GM19351 (cell line): ENCODE results near the gene STRA6.

Experiments
- ATAC-seq: cut with Tn5 transposase; IDR thresholded peaks from one replicate; pipeline ENCODE4 v1.9.1; 2021; ENCODE audit warnings: mild to moderate bottlenecking, moderate library complexity; ENCODE audit not compliant: unreplicated experiment

STRA6 gene

DNA sequence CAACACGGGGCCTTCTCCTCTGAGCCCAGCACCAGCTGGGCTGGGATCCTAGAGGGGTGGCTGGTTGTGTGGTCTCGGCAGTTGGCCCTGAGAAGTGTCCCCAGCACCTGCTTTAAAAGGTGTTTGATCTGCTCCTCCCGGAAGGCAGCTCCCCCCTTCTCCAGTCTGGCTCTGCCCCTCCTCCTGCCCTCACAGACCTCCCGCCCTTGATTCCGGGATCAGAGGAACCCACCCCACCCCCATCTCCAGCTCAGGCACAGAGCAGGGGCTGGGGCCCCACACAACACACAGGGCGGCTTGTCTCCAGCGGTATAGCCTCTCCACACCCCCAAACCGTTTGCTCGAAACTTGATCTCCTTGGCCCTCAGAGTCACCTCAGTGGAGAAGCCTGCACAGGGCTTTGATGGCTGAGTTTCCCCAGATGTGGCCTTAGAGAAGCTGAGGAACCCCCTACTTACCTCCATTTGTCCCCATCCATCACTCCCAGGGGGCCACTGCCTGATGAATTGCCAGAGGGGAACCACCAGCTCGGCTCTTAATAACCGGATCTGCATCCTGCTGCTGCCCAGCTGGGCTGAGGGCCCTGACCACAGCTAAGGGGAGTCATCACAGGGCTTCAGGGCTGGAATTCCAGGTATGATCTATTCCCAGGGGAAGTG, 6.4 kb upstream of the STRA6 start:
- ATAC-seq, result no peak

DNA sequence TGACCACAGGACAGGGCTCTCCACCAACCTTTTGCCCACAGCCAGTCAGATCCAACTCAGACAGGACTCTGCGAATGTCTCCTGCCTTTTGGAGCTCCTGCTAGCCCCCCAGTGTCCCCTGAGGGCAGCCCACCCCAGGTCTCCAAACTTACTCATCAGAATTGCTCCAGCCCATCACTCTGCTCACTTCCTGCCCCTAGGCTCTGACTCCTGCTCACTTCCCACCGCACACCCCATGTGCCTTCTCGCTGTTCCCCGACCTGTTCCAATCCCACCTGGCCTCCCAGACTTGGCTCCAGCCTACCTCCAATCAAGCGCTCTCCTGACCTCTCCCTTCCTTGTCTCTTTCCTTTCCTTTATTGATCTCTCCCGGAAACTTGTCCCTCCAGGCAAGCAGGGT, 5.9 kb upstream of the STRA6 start:
- ATAC-seq, result no peak

DNA sequence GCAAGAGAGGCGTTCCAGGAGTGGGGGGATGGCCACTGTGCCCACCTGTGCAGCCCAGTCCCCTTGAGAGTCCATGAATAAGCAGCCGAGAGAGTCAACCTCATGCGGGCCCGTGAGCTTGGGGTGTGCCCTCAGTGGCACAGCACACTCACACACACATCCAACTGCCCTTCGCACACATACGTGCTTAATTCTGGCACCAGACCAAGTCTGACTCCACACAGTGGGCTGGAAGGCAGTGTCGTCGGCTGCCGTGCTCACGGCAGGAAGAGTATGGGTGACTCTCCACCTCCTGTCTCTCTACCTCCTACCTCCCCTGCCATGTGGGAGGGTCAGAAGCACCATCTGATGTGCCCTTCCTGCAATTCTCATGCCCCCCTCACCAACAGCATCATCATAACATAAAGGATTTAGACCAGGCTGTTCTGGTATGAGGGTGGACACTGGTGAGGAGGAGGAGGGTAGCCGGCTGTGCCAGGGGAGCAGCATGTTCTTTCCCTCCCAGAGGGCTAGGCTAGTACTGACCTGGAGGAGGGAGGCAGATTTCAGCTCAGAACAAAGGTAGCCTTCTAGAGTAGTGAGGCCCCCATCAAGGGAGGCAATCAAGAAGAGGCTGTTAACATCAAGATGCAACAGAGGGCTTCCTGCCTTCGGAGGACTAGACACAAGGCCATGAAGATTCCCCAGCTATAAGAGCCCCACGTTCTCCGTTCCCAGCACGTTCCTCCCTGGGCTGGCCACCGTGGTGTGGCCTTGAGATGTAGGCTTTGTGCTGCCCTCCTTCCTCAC, 5.3 kb upstream of the STRA6 start:
- ATAC-seq, result no peak

DNA sequence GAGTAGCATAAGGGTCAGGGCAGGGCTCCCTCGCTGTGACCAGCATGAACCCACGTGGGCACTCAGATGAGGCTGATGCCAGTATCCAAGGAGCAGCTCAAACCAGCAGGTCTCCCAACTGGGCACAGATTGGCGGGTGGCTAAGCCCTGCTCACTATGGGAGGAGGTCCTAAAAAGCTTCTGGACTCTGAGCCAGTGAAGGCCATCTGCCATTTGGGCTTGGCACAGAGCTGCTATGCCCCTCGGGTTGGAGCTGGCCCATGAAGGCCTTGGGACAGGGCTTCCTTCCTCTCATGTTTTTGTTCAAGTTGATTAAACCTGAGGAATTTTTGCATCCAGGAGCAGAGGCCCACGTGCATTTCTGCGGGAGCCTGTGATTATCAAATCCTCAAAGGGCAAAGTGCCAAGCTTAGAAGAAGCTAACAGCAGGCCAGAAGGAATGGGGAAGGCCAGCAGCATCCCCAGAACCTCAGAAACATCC, 4.3 kb upstream of the STRA6 start:
- ATAC-seq, result no peak

DNA sequence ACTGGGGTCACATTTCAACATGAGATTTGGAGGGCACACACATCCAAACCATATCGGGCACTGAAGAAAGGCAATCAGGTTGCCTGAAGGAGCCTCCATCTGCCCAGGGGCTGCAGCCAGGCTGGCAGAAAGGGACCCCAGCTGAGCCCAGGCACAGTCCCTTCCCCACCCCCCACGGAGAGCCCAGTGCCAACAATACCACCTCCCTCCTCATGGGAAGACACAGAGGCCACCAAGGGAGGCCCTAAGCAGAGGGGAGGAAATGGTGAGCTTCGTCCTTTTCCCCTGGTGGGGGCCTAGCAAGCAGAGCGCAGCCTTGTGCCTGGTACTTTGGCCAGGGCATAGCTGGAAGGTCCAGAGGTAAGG, 3.0 kb upstream of the STRA6 start:
- ATAC-seq, result no peak

DNA sequence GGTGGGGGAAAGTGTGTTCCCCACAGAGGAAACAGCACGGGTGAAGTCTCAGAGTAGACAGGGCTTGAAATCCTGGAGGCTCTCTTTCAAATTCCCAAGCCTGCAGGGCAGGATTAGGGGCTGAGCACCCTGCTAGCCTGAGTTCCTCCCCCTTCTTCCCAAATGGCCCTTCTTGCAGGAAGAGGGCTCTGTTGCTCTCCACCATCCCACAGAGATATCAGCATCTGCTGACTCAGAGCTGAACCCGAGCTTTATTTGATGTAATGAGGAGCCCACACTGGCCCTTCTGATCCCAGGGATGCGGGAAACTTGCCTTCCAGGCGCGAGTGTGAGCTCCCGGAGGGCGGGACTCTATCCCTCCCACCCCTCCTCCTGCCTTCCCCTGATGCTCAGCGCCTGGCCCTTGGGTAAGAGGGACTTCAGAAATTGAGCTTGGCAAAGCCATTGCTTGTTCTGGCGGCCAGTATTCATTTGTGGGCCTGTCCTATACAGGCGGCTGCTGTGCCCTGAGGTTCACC, 1.4 kb upstream of the STRA6 start:
- no peak for ATAC-seq

DNA sequence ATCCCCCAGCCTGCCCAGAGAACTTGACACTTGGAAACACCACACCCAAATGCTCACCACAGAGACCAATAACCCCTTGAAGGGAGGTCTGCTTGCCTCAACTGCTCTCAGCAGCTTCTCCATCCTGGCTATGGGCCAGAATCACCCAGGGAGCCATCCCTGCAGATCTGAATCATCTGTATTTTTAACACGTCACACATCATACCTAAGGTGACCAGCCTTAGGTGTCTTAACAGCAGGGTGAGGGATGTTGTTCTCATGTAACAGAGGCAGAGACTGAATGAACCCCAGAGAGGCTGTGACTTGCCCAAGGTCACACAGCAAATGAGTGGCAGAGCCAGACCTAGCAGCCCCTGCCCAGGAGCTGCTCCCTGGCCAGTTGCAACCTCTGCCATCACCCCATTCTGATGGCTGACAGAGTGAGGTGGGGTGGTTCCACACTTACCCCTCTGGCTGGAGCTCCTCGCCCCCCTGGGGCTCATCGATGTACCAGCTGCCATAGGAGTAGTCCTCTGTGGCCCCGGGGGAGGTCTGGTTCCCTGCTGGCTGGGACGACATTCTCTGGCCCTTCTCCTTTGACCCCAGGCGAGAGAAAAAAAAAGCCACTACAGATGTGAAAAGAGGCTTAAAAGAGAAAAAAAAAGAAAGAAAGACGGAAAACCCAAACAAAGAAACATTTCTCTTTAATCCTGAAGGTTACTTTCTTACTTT, 722 bp downstream of the STRA6 start:
- no peak for ATAC-seq

DNA sequence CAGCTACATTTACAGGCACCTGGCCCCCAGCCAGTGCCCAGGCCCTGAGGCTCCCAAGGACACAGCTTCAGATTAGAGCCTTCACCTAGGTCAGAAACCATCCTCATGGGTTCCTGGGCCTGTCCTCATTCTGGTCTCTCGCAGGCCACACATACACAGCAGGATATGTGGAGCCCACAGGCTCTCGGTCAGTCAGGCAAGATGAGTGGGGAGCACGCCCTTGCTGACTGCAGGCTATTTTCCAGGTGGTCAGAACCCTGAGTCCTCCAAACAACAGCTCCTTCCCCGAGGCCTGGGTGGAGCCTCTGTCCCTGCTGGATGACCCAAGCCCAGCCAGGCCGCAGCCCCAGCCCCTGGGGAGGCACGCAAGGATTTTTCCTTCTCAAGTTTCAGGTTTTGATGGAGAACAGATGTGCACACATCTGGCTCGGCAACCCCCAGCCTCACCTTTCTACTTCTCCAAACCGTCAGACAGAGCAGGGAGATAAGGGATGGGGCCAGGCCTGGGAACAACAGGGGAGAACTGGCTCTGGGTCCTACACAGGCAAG, 1.6 kb downstream of the STRA6 start:
- no peak for ATAC-seq

DNA sequence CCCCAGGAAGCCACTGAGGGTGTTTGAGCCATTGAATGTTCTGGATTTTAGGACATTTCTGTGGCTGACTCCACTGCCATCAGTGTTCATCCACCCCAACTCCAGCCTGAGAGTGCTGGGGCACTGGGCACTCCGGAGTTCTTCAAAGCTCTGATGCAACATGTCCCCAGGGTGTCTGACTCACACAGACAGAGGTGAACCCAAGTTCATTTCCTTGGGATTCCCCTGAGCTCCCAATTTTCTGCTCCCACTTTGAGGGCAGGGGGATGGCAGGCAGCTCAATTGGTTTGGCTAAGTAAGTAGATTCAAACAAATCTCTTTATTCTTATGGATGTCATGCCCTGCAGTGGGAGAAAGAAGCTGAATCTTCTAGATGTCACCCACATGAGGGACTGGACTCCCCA, 2.2 kb downstream of the STRA6 start:
- no peak for ATAC-seq

DNA sequence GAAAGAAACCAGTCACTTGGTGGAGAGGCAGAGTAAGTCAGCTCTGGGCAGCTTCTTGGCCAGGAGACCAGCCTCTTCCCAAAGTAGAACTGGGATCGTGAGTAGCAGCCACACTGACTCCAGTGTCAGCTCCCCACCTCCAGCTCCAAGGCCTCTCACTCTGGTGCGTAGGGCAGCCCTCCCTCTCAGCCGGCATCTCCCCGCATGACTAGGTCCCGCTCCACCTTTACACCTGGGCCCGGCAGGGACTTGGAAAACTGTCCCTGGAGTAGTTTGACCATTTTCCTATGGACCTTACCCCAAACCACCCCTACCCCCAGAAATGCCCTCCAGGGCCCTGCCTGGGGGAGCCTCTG, 3.3 kb downstream of the STRA6 start:
- ATAC-seq, result no peak

DNA sequence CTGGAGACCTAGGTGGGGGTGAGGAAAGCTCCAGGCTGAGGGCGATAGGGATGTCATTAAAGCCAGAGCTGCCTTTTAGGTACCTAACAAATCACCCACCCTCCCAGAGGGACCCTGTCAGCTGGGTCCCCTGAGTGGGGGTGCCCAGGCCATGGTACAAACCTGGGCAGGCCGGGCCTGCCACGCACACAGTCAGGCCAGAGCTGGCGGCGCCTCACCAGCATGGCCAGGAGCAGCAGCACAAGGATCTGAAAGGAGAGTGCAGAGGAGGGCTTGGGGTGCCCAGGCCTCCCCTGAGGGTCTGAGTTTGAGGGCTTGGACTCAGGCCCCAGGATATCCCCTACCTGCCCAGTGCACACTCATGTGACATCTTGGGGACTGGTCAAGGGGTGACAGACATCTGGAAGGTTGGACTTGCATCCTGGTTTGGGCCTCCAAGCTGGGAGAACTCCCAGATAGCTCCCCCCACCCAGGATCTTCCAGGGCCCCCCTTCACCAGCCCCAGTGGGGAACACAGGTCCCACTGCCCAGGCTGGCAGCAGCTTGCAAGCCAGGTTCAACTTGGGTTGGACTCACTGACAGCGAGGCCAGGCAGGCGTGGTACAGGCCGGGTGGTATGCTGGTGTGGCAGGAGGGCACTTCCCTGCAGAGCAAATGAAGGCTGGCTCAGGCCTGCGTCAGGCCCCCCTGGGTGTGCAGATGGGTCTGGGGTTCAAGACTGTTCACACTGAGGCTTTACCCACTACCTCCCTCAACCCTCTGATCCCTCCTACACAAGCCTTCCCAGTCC, 5.2 kb downstream of the STRA6 start:
- no peak for ATAC-seq

DNA sequence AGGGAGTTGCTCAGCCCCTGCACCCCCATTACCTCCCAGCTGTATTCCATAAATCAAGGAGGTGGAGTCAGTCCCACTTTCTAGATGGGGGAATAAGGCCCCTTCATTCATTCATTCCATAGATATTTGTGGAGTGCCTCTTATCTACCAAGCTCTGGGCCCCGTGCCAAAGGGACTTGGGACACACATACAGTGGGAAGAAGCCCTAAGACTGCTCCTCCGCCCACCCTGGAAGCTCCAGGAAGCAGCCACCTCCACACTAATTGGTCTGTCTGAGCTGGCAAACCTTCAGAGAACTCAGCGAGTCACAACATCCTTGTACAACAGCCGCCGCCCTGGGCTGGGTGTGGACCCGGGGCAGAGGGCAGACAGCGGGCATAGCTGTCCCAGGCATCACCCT, 6.4 kb downstream of the STRA6 start:
- no peak for ATAC-seq

DNA sequence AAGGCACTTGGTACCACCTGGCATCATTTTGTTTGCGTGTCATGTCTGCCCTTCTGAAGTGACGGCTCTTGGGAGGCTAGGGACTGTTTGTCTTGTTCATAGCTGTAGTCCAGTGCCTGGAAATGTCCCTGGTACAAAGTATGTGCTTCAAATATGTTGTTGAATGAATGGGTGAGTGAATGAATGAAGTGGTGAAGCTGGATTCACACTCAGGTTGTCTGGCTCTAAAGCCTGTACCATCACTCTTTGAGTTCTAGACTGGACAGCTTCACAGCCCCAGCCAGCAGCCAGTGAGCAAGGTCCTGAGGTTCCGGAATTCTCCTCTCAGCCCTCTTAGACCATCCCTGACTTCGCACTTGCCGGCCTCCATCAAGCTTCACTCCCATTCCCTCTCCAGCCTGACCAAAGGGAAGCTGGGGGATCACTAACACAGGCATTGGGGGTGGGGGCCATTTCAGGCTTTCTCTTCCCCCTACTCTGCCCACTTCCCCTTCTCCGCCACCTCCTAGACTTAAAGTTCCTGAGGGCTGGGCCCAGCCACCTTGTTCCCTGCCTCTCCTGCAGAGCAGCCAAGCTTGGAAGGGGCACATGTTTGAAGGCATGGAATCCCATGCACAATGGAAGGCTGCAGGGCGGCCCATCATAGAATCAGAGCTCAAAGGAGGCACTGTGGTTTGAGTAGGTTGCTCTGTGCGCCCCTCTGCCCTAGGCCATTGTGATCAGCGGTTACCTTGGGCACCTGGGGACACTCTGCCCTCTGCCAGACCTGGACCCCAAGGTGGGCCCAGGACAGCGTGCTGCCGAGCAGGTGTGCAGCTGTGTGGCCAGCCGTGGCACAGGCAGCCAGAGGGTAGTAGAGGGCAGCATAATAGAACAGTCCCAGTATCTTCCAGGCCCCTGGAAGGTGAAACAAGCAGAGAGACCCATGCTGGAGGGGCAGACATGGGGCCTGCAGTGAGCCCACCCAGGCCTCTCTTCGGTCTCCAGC, 7.7 kb downstream of the STRA6 start:
- no peak for ATAC-seq

DNA sequence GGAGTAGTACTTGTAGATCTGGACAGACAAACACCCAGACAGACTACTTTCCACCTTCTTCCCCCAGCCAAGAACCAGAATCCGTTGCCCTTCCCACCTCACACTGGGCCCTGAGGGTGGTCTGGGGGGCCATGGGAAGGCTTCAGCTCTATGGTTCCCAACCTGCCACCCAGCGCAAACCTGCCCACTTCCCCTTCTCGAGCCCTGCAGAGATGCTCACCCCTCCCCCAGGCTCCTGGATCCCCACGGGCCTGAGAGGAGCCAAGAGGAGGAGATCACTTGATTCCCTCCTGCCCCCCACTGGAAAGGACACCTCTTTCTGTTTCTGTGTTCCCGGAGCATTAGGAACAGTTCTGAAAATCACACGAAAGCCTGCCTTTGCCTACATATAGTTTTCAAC, 8.7 kb downstream of the STRA6 start:
- no peak for ATAC-seq

DNA sequence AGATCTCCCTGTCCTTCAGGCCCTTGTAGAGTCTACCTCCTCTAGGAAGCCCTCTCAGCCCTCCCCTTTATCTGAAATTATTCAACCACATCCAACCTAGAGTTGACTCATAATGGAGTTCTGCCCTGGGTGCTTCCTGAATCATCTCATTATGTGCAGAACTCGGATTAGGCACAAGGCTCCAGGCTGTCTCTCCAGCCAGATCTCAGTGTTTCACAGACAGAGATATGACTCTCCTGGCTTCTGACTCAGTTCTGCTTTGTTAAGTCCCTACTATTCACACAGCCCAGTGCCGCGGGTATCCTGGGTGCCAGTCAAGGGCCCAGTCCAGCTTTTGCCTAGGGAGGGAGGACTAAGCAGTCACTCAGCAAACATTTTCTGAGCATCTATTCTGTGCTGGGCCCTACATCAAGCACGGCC, 9.3 kb downstream of the STRA6 start:
- no peak for ATAC-seq

DNA sequence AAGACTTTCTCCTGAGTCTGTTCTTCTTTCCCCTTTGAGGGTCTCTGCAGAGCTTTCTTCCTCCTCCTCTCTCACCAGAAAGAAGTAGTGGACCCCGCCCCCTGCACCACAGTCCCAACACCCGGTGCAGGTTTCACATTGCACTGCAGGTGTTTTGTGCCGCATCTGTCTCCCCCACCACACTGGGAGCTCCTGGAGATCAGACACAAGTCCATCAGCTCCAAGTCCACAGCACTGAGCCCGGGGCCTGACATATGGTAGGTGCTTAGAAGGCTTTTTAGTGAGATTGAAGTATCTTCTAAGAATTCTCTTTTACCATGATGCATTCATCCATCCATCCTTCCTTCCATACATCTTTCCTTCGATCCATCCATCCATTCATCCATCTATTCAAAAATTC, 9.8 kb downstream of the STRA6 start:
- ATAC-seq, result no peak

DNA sequence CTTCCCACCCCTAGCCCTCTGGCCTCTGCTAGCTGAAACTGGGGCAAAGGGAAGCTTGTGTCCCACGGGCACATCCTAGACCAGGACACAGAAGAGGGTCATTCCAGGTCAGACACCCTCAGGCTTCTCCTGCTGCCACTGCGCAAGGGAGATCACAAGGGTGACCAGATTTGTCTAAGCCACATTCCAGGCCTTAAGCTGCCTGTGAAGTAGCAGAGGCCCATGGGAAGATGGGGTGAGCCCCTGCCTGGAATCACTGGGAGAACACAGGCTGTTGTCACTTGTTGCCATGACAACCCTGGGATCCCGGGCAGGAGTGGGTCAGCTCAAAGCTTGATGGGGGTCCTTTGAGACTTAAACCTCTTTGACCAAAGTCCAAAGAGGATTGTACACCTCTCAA, 10.8 kb downstream of the STRA6 start:
- ATAC-seq, result no peak

DNA sequence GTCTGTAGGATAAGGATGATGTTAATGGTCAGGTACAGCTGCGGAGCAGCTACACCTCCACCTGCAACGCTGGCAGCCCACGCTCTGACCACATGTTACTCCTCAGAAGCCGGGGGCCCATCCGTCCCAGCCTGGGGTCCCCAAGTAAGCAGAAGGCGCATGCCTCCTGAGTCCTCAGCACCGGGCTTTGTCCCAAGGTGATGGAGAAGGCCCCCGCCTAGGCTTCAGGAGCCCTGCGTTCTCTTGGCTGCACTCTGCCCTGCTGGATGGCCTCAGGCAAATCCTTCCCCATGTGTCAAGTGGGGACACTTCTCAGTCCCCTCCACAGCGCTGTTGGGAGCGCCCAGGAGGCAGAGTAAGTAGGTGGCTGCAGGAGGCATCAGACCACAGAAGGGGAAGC, 14.4 kb downstream of the STRA6 start:
- no peak for ATAC-seq

DNA sequence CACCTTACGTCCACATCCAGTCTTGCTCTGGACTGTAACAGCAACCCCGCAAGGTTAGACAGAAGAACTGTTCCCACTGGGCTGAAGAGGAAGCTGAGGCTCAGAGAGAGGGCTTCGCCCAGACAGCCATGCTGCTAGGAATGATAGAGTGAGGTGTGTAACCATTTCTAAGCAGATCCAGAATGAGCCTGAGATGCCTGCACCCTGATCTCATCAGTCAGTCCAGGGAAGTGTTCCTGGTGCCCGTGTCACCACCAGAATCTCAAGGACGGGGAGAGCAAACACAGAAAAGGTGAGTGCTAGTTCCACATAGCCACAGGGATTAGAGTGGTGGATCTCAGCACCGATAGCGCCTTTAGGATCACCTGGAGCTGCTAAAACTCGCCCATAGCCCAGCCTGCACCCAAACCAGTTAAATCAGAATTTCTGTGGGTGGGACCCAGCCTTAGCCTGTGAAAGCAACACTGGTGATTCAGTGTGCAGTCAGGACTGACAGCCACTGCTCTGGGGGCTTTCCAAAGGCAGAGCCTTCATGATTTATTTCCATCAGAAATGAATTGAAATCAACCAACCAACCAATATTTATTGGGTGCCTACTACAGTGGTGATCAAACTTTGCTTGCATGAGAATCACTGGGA, 16.8 kb downstream of the STRA6 start:
- no peak for ATAC-seq
